ENCODE data around the gene LCE3E. TPM values are rescaled to one million over a fixed set of nuclear protein-coding genes. Genes with fewer than 3 reads are reported as not detected.

The LCE3E gene
- total RNA-seq, 1 donor from 2014 or later = not detected

GRCh38 chr1:152519851-152520250, 46.7 kb downstream of the LCE3E start:
- no peak for DNase-seq (ENCODE audit: low spot score)
- intact Hi-C loops (cut with DNase I) = no loop called here

GRCh38 chr1:152517237-152517811, 49.3 kb downstream of the LCE3E start:
- DNase-seq (ENCODE audit: low spot score) = no peak
- intact Hi-C loops (cut with DNase I) = no loop called here

- intact Hi-C loops (cut with DNase I) = no loop called here
- DNase-seq (ENCODE audit: low spot score) = no peak
These were observed 50.5 kb downstream of the LCE3E start for GRCh38 chr1:152516082-152516481.

Other genes with a start within 250 kb of the LCE3E start
- gene FLG, start 241.5 kb downstream of the LCE3E start, total RNA-seq = 0.03 TPM
- not detected for gene FLG2, start 206.8 kb downstream of the LCE3E start, total RNA-seq
- not detected for gene CRNN, start 152.5 kb downstream of the LCE3E start, total RNA-seq
- gene LCE5A, start 56.0 kb downstream of the LCE3E start, total RNA-seq = not detected
- gene CRCT1, start 52.3 kb downstream of the LCE3E start, total RNA-seq = not detected
- gene LCE3D, start 13.7 kb upstream of the LCE3E start, total RNA-seq = not detected
- not detected for gene LCE3C, start 33.5 kb upstream of the LCE3E start, total RNA-seq
- not detected for gene LCE3B, start 47.0 kb upstream of the LCE3E start, total RNA-seq
- not detected for gene LCE3A, start 56.3 kb upstream of the LCE3E start, total RNA-seq
- gene LCE2D, start 96.6 kb upstream of the LCE3E start, total RNA-seq = not detected
- not detected for gene LCE2C, start 108.5 kb upstream of the LCE3E start, total RNA-seq
- not detected for gene LCE2B, start 119.3 kb upstream of the LCE3E start, total RNA-seq
- not detected for gene LCE2A, start 131.6 kb upstream of the LCE3E start, total RNA-seq
- gene LCE4A, start 141.4 kb upstream of the LCE3E start, total RNA-seq = not detected
- gene KPRP, start 191.2 kb upstream of the LCE3E start, total RNA-seq = not detected
- gene LCE1F, start 208.4 kb upstream of the LCE3E start, total RNA-seq = not detected
- not detected for gene LCE1E, start 219.5 kb upstream of the LCE3E start, total RNA-seq
- gene LCE1D, start 229.9 kb upstream of the LCE3E start, total RNA-seq = not detected
- gene LCE1C, start 239.9 kb upstream of the LCE3E start, total RNA-seq = not detected
- gene LCE1B, start 245.2 kb upstream of the LCE3E start, total RNA-seq = not detected

Measured in cardiac septum (tissue), 1 donor.